GM12878 (cell line): ENCODE results near the gene MAP3K7CL. TPM values are rescaled to one million over a fixed set of nuclear protein-coding genes. Genes with fewer than 3 reads are reported as not detected.

Experiments used
- CBFB ChIP-seq: IDR thresholded peaks from 2 replicates; pipeline ENCODE4 v1.6.1; 2016; ENCODE audit warnings: antibody characterized with exemption, low read depth
- PRDM15 ChIP-seq: fragments of 450-650 bp; formaldehyde crosslinking; IDR thresholded peaks from 2 replicates; pipeline ENCODE4 v1.4.0; 2020; ENCODE audit warnings: mild to moderate bottlenecking, moderate library complexity
- SIX5 ChIP-seq: IDR thresholded peaks from 2 replicates; pipeline ENCODE4 v1.6.1; 2011; ENCODE audit warnings: mild to moderate bottlenecking, low read depth, low read length, moderate library complexity; ENCODE audit not compliant: severe bottlenecking
- SKIL ChIP-seq: fragments of 450-650 bp; IDR thresholded peaks from 2 replicates; pipeline ENCODE4 v1.6.1; 2017; ENCODE audit warnings: mild to moderate bottlenecking, low read depth, inconsistent platforms; ENCODE audit not compliant: poor library complexity, severe bottlenecking
- SUPT20H ChIP-seq: IDR thresholded peaks from 2 replicates; pipeline ENCODE4 v1.6.1; 2011; ENCODE audit warnings: low read depth, mild to moderate bottlenecking, low read length, moderate library complexity, borderline replicate concordance; ENCODE audit not compliant: control insufficient read depth
- ZNF274 ChIP-seq: IDR thresholded peaks from one replicate; pipeline ENCODE4 v1.8.0; 2011; ENCODE audit not compliant: insufficient read length, insufficient read depth
- polyA plus RNA-seq, 11 experiments: library from polyadenylated mRNA; depleted of rRNA in 4 of 11; unstranded in 6 of 11; stranded (reverse) in 5 of 11; fragments of >200 nt; fragmentation: Nextera tagmentation in 4 of 11; fragmentation: Illumina TruSeq in 1 of 11; extraction: Ambion mirVana in 4 of 11; extraction: Trizol in 1 of 11; gene quantifications; 1 replicate in 1 of 11; 2 replicates in 10 of 11; pipeline versions ENCODE4 v1.2.1 to v1.2.3, GENCODE V29; 2011 to 2016; ENCODE audit warnings: inconsistent platforms in 2 of 11, missing spikeins in 2 of 11, low read depth in 1 of 11
- total RNA-seq, 4 experiments: library from RNA; depleted of rRNA in 3 of 4; stranded (reverse); fragments of >200 nt in 3 of 4; fragmentation: Illumina TruSeq in 1 of 4; extraction: Trizol in 1 of 4; gene quantifications; 2 replicates each; pipeline versions ENCODE4 v1.2.1 to v1.2.3, GENCODE V29; 2013 to 2021

The MAP3K7CL gene
- total and polyA plus RNA-seq, 10 of the 15 experiments (the other 5 are each of a cell fraction or from before 2014, with no cell fraction given), result 3.2 to 19.7 (median 6.6) TPM

GRCh38 chr21:29193901-29194300, 63.5 kb downstream of the MAP3K7CL start (continued):
- TF ChIP-seq ZNF274 (no peak), SIX5 (no peak), SUPT20H (no peak), SKIL (no peak), CBFB (no peak), PRDM15 (CRISPR knock-in tag) (no peak)
- TF ChIP-seq, all 136 proteins: peak for 0
